Renal cortex interstitium (tissue), 11 donors: ENCODE data around the gene SHC3. TPM values are rescaled to one million over a fixed set of nuclear protein-coding genes. Genes with fewer than 3 reads are reported as not detected.

ENCODE experiments used
- DNase-seq, 11 donors: peaks; one replicate each; pipeline ENCODE4 v3.0.0-alpha.2; 2013; ENCODE audit warnings: low read depth in 9 of 11, low spot score in 4 of 11; ENCODE audit errors: extremely low read depth in 1 of 11
- polyA plus RNA-seq, 3 donors: library from polyadenylated mRNA; unstranded; fragments of 120-200 nt; gene quantifications; one replicate each; pipeline ENCODE4 v1.2.1, GENCODE V29; 2013; ENCODE audit not compliant: insufficient read length in 3 of 3

The SHC3 gene
- polyA plus RNA-seq, 3 donors = 2.4 to 3.4 (median 2.7) TPM

- no peak for DNase-seq
Observed at GRCh38 chr9:89044881-89045280, 133.7 kb downstream of the SHC3 start.

GRCh38 chr9:89044104-89044503, 134.5 kb downstream of the SHC3 start:
- DNase-seq = no peak

GRCh38 chr9:89042984-89043383, 135.6 kb downstream of the SHC3 start:
- no peak for DNase-seq

- no peak for DNase-seq
Observed at GRCh38 chr9:89039664-89040063, 139.0 kb downstream of the SHC3 start.

GRCh38 chr9:89039104-89039465, 139.5 kb downstream of the SHC3 start:
- DNase-seq = no peak

GRCh38 chr9:89038382-89039103, 140.1 kb downstream of the SHC3 start:
- no peak for DNase-seq

- no peak for DNase-seq
Observed at GRCh38 chr9:89037891-89038290, 140.7 kb downstream of the SHC3 start.

- no peak for DNase-seq
Observed at GRCh38 chr9:89037346-89037745, 141.3 kb downstream of the SHC3 start.

- no peak for DNase-seq
Observed at GRCh38 chr9:89036891-89037290, 141.7 kb downstream of the SHC3 start.

- no peak for DNase-seq
Observed at GRCh38 chr9:89036383-89036782, 142.2 kb downstream of the SHC3 start.

- DNase-seq = no peak
Observed at GRCh38 chr9:89032661-89033060, 146.0 kb downstream of the SHC3 start.

GRCh38 chr9:89032173-89032572, 146.4 kb downstream of the SHC3 start:
- DNase-seq = no peak

- no peak for DNase-seq
Observed at GRCh38 chr9:89029788-89030187, 148.8 kb downstream of the SHC3 start.

GRCh38 chr9:89026876-89027275, 151.7 kb downstream of the SHC3 start:
- no peak for DNase-seq

GRCh38 chr9:89025553-89025952, 153.1 kb downstream of the SHC3 start:
- no peak for DNase-seq

- DNase-seq = no peak
Observed at GRCh38 chr9:89024727-89025126, 153.9 kb downstream of the SHC3 start.

GRCh38 chr9:89023740-89024139, 154.9 kb downstream of the SHC3 start:
- DNase-seq = no peak

GRCh38 chr9:89022902-89023301, 155.7 kb downstream of the SHC3 start:
- no peak for DNase-seq

- DNase-seq = no peak
Observed at GRCh38 chr9:89022001-89022759, 156.4 kb downstream of the SHC3 start.

GRCh38 chr9:89021154-89021803, 157.3 kb downstream of the SHC3 start:
- no peak for DNase-seq
